Fibroblast of mammary gland (primary cell): ENCODE measurements around the gene TTYH2.

Experiments
- DNase-seq: peaks from one replicate; pipeline ENCODE4 v3.0.0-alpha.2; 2010; ENCODE audit warnings: low read depth
- H3K4me3 ChIP-seq: 2 replicates; pipeline ENCODE4 v1.5.1; 2011; ENCODE audit warnings: low read depth, mild to moderate bottlenecking, low read length, moderate library complexity; ENCODE audit not compliant: control insufficient read depth
- TF ChIP-seq, protein P1 (sequence below): conservative IDR thresholded peaks from 2 replicates; pipeline ENCODE4 v1.5.1; 2011; ENCODE audit warnings: low read depth, low read length, inconsistent platforms; ENCODE audit not compliant: control insufficient read depth, insufficient read depth

The TTYH2 gene, protein sequence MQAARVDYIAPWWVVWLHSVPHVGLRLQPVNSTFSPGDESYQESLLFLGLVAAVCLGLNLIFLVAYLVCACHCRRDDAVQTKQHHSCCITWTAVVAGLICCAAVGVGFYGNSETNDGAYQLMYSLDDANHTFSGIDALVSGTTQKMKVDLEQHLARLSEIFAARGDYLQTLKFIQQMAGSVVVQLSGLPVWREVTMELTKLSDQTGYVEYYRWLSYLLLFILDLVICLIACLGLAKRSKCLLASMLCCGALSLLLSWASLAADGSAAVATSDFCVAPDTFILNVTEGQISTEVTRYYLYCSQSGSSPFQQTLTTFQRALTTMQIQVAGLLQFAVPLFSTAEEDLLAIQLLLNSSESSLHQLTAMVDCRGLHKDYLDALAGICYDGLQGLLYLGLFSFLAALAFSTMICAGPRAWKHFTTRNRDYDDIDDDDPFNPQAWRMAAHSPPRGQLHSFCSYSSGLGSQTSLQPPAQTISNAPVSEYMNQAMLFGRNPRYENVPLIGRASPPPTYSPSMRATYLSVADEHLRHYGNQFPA

DNA sequence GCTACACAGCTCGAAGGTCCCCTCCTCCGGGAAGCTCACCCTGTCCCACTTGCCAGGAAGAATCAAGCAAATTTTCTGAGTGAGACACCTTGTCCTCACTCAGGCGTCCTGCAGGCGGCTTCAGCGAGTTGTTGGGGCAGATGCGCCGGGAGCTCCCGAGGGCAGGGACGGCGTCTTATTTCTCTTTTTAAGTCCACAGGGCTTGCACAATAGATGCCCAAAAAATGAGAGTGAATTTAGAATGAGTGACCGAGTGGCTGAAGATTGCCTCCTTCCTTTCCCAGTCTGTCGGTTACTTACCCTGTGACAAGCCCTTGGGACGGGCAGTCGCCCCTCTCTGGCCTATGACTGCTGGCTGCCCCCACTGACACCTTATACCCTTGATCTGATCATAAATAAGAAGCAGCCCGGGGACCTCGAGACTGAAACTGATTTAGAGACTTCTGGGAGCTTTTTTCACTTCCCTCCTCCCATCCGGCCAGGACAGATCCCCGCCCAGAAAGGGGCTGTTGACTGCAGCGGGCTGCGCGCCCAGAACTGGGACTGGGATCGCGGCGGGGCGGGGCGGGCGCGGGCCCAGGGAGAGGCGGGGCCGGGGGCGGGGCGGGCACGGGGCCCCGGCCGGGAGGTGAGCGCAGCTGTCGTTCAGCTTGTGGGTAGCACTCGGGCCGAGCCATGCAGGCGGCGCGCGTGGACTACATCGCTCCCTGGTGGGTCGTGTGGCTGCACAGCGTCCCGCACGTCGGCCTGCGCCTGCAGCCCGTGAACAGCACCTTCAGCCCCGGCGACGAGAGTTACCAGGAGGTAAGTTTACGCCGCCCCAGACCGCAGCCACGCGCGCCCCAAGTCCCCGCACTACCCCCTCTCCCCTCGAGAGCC lies at the start of gene TTYH2:
TTYH2 (plus strand) TSS at position 659 of the 879 bp plus-strand sequence; CDS start at position 676, 17 bp downstream.
- DNase-seq: peak; percentile 81
- TF ChIP-seq, protein P1, sequence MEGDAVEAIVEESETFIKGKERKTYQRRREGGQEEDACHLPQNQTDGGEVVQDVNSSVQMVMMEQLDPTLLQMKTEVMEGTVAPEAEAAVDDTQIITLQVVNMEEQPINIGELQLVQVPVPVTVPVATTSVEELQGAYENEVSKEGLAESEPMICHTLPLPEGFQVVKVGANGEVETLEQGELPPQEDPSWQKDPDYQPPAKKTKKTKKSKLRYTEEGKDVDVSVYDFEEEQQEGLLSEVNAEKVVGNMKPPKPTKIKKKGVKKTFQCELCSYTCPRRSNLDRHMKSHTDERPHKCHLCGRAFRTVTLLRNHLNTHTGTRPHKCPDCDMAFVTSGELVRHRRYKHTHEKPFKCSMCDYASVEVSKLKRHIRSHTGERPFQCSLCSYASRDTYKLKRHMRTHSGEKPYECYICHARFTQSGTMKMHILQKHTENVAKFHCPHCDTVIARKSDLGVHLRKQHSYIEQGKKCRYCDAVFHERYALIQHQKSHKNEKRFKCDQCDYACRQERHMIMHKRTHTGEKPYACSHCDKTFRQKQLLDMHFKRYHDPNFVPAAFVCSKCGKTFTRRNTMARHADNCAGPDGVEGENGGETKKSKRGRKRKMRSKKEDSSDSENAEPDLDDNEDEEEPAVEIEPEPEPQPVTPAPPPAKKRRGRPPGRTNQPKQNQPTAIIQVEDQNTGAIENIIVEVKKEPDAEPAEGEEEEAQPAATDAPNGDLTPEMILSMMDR: peak; percentile 36
- peak within 1 kb of the TSS; percentile 62 for H3K4me3 ChIP-seq

DNA sequence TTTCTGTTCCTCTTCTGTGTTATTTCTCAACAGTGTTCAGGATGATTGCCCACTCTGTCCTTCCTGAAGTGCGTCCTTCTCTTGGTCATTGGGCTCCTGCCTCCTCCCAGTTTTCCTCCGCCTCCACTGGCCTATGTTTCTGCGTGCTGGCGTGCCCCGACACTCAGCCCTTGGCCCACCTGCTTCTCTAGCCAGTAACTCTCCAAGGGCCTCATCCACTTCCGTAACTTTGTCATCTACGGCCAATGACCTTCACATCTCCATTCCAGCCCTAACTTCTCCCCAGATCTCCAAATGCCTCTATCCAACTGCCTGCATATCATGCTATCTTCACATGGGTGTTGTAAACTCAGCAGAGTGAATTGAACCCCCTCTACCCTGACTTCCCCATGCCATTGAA lies 49.5 kb upstream of the TTYH2 start:
- TF ChIP-seq, protein P1: no peak
- no peak for DNase-seq
- no peak overlapping the region for H3K4me3 ChIP-seq

DNA sequence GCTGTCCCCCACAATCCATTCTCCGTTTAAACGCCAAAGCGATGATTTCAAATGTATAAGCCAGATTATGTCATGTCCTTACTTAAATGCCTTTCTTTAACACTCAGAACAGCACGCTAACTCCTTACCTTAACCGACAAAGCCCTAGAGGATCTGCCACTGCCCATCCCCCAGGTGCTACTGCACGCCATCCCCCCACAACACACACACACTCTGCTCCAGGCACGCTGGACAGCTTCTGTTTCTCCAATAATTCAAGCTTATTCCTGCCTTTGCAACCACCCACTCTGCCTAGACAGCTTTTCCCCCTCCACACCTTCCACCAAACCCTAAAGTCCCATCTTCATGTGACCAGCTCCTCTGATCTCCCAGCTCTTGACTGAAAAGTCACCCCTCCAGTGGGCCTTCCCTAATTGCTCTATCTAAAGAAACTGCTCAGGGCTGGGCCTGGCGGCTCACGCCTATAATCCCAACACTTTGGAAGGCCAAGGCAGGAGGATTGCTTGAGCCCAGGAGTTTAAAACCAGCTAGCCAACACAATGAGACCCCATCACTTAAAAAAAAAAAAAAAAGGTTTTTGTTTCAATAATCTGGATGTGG lies 48.8 kb upstream of the TTYH2 start:
- TF ChIP-seq, protein P1: no peak
- no peak for DNase-seq
- no peak overlapping the region for H3K4me3 ChIP-seq

DNA sequence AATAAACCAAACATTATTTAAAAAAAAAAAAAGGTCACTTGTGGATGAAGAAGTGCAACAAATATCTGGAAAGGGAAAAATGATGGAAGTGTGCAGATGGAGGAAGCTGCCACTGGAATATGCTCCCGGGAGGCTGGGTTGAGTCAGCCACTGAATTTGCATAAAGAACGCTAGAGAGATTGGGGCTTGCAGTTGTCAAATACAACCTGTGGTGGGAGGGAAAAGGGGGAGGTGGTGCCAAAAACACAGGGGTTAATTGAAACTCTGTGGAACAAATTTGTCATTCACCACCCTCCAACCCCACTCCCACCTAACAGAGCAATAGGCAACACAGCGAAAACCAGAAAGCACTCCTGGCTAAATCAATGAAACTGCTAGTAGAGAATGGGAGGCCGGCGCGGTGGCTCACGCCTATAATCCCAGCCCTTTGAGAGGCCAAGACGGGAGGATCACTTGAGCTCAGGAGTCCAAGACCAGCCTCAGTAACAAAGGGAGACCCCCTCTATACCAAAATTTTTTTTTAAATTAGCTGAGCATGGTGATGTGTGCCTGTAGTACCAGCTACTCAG lies 47.5 kb upstream of the TTYH2 start:
- TF ChIP-seq, protein P1: no peak
- no peak overlapping the region for H3K4me3 ChIP-seq
- no peak for DNase-seq

DNA sequence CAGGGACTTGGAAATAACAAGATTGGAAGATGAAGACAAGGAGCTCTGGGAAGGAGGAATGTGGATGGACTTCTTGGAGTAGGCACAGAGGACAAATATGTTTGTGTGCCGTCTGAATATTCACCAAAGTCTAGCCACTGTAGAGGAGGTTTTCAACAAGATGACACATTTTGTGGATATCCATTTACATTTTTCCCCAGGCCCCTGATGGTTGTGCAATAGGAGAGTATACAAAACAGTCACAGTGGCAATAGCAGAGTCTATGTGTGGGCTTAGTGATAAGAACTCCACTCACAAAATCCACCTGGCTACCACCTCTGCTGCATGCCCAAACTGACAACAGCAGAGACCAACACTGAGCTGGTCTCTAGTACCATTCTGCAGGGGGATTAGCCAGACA lies 42.4 kb upstream of the TTYH2 start:
- no peak overlapping the region for H3K4me3 ChIP-seq
- DNase-seq: no peak
- TF ChIP-seq, protein P1: no peak

DNA sequence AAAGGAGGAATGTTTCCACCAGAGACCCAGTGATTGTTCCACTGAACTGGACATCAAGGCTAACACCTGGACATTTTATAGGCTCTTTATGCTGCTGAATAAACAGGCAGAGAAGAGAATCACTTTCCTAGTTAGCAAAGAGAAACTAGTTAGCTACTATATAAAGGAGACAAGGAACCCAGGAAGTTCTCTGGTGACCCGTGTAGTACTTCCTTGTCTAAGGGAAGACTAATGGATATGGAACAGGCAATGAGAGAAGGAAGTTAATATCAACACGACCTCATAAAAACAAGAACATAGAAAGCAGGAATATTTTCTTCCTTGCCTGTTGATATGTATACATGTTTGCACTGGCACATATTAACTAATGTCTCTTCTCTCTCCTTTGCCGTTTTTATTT lies 40.7 kb upstream of the TTYH2 start:
- H3K4me3 ChIP-seq: no peak overlapping the region
- no peak for DNase-seq
- TF ChIP-seq, protein P1: no peak
